DND-41 (cell line): Measurements from ENCODE around the gene TNFRSF9.

Experiments
- ATAC-seq: fragments of 200-7000 bp; cut with Tn5 transposase; 3 replicates; pipeline ENCODE4 v1.9.1; 2021; ENCODE audit warnings: low read depth; ENCODE audit not compliant: insufficient read depth
- DNase-seq: peaks from one replicate; pipeline ENCODE4 v3.0.0-alpha.2; 2020
- H2AFZ ChIP-seq: 2 replicates; pipeline ENCODE4 v1.6.0; 2012; ENCODE audit warnings: low read depth, low read length
- H3K27ac ChIP-seq: 2 replicates; pipeline ENCODE4 v1.5.1; 2012; ENCODE audit warnings: low read length, inconsistent platforms
- H3K27me3 ChIP-seq: fragments of 200-600 bp; sonication (generic); 2 replicates; pipeline ENCODE4 v1.6.0; 2012; ENCODE audit warnings: low read length, mild to moderate bottlenecking, inconsistent platforms; ENCODE audit not compliant: insufficient read depth, poor library complexity
- H3K36me3 ChIP-seq: 2 replicates; pipeline ENCODE4 v1.5.1; 2012; ENCODE audit warnings: low read length, inconsistent platforms; ENCODE audit not compliant: insufficient read depth
- H3K4me1 ChIP-seq: 2 replicates; pipeline ENCODE4 v1.5.1; 2012; ENCODE audit warnings: mild to moderate bottlenecking, low read length; ENCODE audit not compliant: insufficient read depth
- H3K4me2 ChIP-seq: 2 replicates; pipeline ENCODE4 v1.6.0; 2012; ENCODE audit warnings: mild to moderate bottlenecking, moderate library complexity, low read length, inconsistent platforms; ENCODE audit not compliant: insufficient read depth
- H3K4me3 ChIP-seq, 2 experiments: fragments of 200-600 bp in 1 of 2; shearing (Covaris generic) in 1 of 2; 2 replicates each; pipeline ENCODE4 v1.5.1; 2012 to 2016; ENCODE audit warnings: inconsistent platforms in 2 of 2, low read length in 2 of 2, mild to moderate bottlenecking in 2 of 2, low read depth in 1 of 2, moderate library complexity in 1 of 2
- H3K79me2 ChIP-seq: 2 replicates; pipeline ENCODE4 v1.6.0; 2012; ENCODE audit warnings: low read length, inconsistent platforms; ENCODE audit not compliant: insufficient read depth
- H3K9ac ChIP-seq: 2 replicates; pipeline ENCODE4 v1.6.0; 2012; ENCODE audit warnings: low read depth, mild to moderate bottlenecking, inconsistent platforms, low read length, moderate library complexity
- H3K9me3 ChIP-seq: 2 replicates; pipeline ENCODE4 v1.5.1; 2012; ENCODE audit warnings: low read length, moderate library complexity, mild to moderate bottlenecking, inconsistent platforms; ENCODE audit not compliant: insufficient read depth, severe bottlenecking
- H4K20me1 ChIP-seq: 2 replicates; pipeline ENCODE4 v1.6.0; 2012; ENCODE audit warnings: low read length; ENCODE audit not compliant: insufficient read depth
- EZH2 ChIP-seq: IDR thresholded peaks from 3 replicates; pipeline ENCODE4 v1.6.1; 2012; ENCODE audit warnings: borderline replicate concordance, low read depth, mild to moderate bottlenecking, moderate library complexity, low read length, inconsistent platforms; ENCODE audit not compliant: severe bottlenecking
- TF ChIP-seq, protein P1 (sequence below): IDR thresholded peaks from 2 replicates; pipeline ENCODE4 v1.5.1; 2012; ENCODE audit warnings: borderline replicate concordance, low read length, moderate library complexity, mild to moderate bottlenecking; ENCODE audit not compliant: poor library complexity, severe bottlenecking; ENCODE audit errors: extremely low read depth

The TNFRSF9 gene

DNA sequence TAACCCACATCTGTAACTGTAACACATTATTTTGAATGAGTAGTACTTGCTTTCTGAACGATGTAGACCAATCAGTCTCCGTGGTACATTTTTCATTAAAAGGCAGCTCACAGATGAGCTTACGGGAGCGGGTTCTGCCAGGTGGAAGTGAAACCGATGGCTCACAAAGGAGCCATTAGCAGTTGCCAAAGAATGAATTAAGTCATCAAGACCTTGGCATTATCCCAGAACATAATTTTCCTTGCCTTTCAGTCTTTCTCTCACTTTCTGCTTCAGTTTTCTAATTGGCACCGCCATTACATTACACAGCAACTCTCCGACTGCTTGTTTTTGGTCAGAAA lies 54.3 kb downstream of the TNFRSF9 start:
- H3K4me2 ChIP-seq: no peak overlapping the region
- H3K9me3 ChIP-seq: no peaks in the 10 kb centered on the region
- ATAC-seq (no peak), DNase-seq (no peak)
- no peak overlapping the region for H3K9ac ChIP-seq
- H3K4me3 ChIP-seq: no peak overlapping the region
- H3K27me3 ChIP-seq: no peaks in the 10 kb centered on the region
- H2AFZ ChIP-seq: no peak overlapping the region
- no peak for TF ChIP-seq EZH2
- TF ChIP-seq, protein P1, sequence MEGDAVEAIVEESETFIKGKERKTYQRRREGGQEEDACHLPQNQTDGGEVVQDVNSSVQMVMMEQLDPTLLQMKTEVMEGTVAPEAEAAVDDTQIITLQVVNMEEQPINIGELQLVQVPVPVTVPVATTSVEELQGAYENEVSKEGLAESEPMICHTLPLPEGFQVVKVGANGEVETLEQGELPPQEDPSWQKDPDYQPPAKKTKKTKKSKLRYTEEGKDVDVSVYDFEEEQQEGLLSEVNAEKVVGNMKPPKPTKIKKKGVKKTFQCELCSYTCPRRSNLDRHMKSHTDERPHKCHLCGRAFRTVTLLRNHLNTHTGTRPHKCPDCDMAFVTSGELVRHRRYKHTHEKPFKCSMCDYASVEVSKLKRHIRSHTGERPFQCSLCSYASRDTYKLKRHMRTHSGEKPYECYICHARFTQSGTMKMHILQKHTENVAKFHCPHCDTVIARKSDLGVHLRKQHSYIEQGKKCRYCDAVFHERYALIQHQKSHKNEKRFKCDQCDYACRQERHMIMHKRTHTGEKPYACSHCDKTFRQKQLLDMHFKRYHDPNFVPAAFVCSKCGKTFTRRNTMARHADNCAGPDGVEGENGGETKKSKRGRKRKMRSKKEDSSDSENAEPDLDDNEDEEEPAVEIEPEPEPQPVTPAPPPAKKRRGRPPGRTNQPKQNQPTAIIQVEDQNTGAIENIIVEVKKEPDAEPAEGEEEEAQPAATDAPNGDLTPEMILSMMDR: no peak
- H3K27ac ChIP-seq: no peak overlapping the region
- no peaks in the 10 kb centered on the region for H4K20me1 ChIP-seq
- no peaks in the 10 kb centered on the region for H3K36me3 ChIP-seq
- no peaks in the 10 kb centered on the region for H3K79me2 ChIP-seq
- H3K4me1 ChIP-seq: no peaks in the 10 kb centered on the region

- Histone ChIP-seq H3K4me1 (no peaks in the 10 kb centered on the region), H3K27me3 (no peaks in the 10 kb centered on the region), H2AFZ (no peak overlapping the region), H3K4me3 (no peak overlapping the region), H4K20me1 (no peaks in the 10 kb centered on the region), H3K36me3 (no peaks in the 10 kb centered on the region), H3K9me3 (no peaks in the 10 kb centered on the region), H3K79me2 (no peaks in the 10 kb centered on the region), H3K4me2 (no peak overlapping the region), H3K9ac (no peak overlapping the region), H3K27ac (no peak overlapping the region)
- DNase-seq: peak; percentile 7
- TF ChIP-seq EZH2: no peak
- TF ChIP-seq, protein P1: no peak
- no peak for ATAC-seq
Observed at GRCh38 chr1:7885513-7886404, 54.9 kb downstream of the TNFRSF9 start.

DNA sequence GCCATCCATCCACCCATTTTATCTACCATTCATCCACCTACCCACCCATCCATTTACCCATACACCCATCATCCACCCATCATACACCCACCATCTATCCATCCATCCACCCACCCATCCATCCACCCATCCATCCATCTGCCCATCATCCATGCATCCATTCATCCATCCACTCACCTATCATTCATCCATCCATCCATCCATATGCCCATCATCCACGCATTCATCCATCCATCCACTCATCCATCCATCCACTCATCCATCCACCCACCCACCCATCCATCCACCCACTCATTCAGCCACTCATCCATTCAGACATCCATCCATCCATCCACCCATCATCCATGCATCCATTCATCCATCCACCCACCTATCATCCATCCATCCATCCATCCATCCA lies 55.9 kb downstream of the TNFRSF9 start:
- Histone ChIP-seq H3K9ac (no peak overlapping the region), H4K20me1 (no peaks in the 10 kb centered on the region), H3K36me3 (no peaks in the 10 kb centered on the region), H3K27ac (no peak overlapping the region), H3K4me2 (no peak overlapping the region), H3K27me3 (no peaks in the 10 kb centered on the region), H3K9me3 (no peaks in the 10 kb centered on the region), H3K4me3 (no peak overlapping the region), H3K79me2 (no peaks in the 10 kb centered on the region), H3K4me1 (no peaks in the 10 kb centered on the region), H2AFZ (no peak overlapping the region)
- TF ChIP-seq, protein P1: no peak
- no peak for TF ChIP-seq EZH2
- ATAC-seq: no peak
- no peak for DNase-seq
